ENCODE data around the gene GNB1. TPM values are rescaled to one million over a fixed set of nuclear protein-coding genes. Genes with fewer than 3 reads are reported as not detected.

Gene GNB1
- total and polyA plus RNA-seq, 10 of the 15 experiments (the other 5 are each of a cell fraction or from before 2014, with no cell fraction given), result 23.0 to 392 (median 93.9) TPM

GRCh38 chr1:1892763-1893120 lies 1.9 kb upstream of the GNB1 start (continued):
- TF ChIP-seq CBFB (IDR thresholded peaks at IDR 0.05; ENCODE audit: low read depth), result no peak
- no peak for TF ChIP-seq ZBTB40 (IDR thresholded peaks at IDR 0.05; ENCODE audit: borderline replicate concordance)
- no peak for TF ChIP-seq KAT2A (conservative IDR thresholded peaks at IDR 0.05; ENCODE audit: control insufficient read depth, low read depth, low read length)
- no peak for TF ChIP-seq NR2F1 (conservative IDR thresholded peaks at IDR 0.05)
- no peak for TF ChIP-seq PRDM15 (CRISPR knock-in tag; IDR thresholded peaks at IDR 0.05)
- no peak for TF ChIP-seq TCF12 (IDR thresholded peaks at IDR 0.05; ENCODE audit: low read depth, low read length)
- TF ChIP-seq FOXM1 (IDR thresholded peaks at IDR 0.05; ENCODE audit: low read depth, low read length), result no peak
- no peak for TF ChIP-seq ATF7 (IDR thresholded peaks at IDR 0.05; ENCODE audit: low read depth)
- no peak for TF ChIP-seq MXI1 (IDR thresholded peaks at IDR 0.05; ENCODE audit: low read depth, low read length)
- TF ChIP-seq FOXK2 (IDR thresholded peaks at IDR 0.05), result no peak
- no peak for TF ChIP-seq SMAD5 (IDR thresholded peaks at IDR 0.05; ENCODE audit: low read depth)
- no peak for TF ChIP-seq RUNX3 (IDR thresholded peaks at IDR 0.05; ENCODE audit: low read length)
- TF ChIP-seq MEF2A (IDR thresholded peaks at IDR 0.05; ENCODE audit: insufficient read depth, low read depth, low read length), result no peak

Measured in GM12878 (cell line).